Measurements from ENCODE around the gene CAND1. TPM values are rescaled to one million over a fixed set of nuclear protein-coding genes. Genes with fewer than 3 reads are reported as not detected.

CAND1 gene
- total RNA-seq, 2 experiments from 2014 or later, result 216 to 221 TPM

DNA sequence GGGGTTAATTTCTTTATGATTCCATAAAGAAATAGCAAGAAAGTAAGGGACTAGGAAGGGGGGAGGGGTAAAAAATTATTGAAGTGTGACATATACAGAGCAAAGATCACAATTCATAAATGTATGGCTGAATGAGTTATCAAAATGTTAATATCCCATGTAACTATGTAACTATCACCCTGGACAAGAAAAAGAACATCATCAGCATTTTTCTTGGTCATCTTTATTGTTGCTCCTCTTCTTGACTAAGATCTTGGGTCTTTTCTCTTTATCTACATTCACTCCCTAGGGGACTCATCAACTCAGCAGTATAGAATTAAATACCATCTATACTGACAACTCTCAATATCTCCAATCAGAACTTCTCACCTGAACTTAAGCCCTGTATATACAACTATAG is 57.5 kb downstream of the CAND1 start:
- TF ChIP-seq, protein P1, sequence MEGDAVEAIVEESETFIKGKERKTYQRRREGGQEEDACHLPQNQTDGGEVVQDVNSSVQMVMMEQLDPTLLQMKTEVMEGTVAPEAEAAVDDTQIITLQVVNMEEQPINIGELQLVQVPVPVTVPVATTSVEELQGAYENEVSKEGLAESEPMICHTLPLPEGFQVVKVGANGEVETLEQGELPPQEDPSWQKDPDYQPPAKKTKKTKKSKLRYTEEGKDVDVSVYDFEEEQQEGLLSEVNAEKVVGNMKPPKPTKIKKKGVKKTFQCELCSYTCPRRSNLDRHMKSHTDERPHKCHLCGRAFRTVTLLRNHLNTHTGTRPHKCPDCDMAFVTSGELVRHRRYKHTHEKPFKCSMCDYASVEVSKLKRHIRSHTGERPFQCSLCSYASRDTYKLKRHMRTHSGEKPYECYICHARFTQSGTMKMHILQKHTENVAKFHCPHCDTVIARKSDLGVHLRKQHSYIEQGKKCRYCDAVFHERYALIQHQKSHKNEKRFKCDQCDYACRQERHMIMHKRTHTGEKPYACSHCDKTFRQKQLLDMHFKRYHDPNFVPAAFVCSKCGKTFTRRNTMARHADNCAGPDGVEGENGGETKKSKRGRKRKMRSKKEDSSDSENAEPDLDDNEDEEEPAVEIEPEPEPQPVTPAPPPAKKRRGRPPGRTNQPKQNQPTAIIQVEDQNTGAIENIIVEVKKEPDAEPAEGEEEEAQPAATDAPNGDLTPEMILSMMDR (IDR thresholded peaks at IDR 0.05), result no peak
- peaks cover 8% of the 10 kb centered on the region for H3K9me3 Mint-ChIP-seq

DNA sequence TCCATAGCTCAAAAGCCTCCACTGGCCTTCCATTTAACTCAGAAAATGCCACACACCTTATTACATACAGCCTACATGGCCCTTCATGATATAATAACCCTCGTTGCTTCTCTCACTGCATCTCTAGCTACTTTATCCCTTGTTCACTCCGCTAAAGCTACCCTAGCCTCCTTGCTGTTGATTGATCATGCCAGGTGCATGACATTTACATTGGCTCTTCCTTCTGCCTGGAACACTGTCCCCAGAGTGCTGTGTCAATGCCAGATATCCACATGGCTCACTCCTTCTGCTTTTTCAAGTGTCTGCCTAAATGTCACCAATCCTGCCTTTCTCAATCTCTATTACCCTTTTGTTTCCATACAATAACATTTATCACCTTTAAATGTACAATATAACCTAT is 58.3 kb downstream of the CAND1 start:
- CTCF ChIA-PET, result interaction anchor here (1.0 to 1.6 kb wide), 2 partner anchors 12 to 60 kb away, joined by 3 read pairs; no protein-coding TSS in a partner anchor
- Mint-ChIP-seq H3K27ac (no peak overlapping the region), H3K4me3 (no peak overlapping the region), H3K36me3 (ENCODE audit: low read depth) (peaks cover 6% of the 10 kb centered on the region), H3K4me1 (ENCODE audit: low read depth) (peaks cover 3% of the 10 kb centered on the region), H3K9me3 (peaks cover 4% of the 10 kb centered on the region), H3K27me3 (no peaks in the 10 kb centered on the region)
- DNase-seq, result no peak
- no peak for ATAC-seq
- TF ChIP-seq, protein P1 (IDR thresholded peaks at IDR 0.05), result no peak
- intact Hi-C loops (cut with micrococcal nuclease), result no loop called here
- POLR2A ChIA-PET, result no interaction called here

More for the DNA sequence above, 57.5 kb downstream of the CAND1 start:
- DNase-seq (no peak), ATAC-seq (no peak)
- POLR2A ChIA-PET, result no interaction called here
- Mint-ChIP-seq H3K36me3 (ENCODE audit: low read depth) (peaks cover 13% of the 10 kb centered on the region), H3K4me1 (ENCODE audit: low read depth) (peaks cover 3% of the 10 kb centered on the region), H3K27me3 (no peaks in the 10 kb centered on the region), H3K27ac (no peak overlapping the region), H3K4me3 (no peak overlapping the region)
- CTCF ChIA-PET, result interaction anchor here (1.0 kb wide), 1 partner anchor 59 kb away, joined by 3 read pairs; no protein-coding TSS in a partner anchor
- intact Hi-C loops (cut with micrococcal nuclease), result no loop called here

DNA sequence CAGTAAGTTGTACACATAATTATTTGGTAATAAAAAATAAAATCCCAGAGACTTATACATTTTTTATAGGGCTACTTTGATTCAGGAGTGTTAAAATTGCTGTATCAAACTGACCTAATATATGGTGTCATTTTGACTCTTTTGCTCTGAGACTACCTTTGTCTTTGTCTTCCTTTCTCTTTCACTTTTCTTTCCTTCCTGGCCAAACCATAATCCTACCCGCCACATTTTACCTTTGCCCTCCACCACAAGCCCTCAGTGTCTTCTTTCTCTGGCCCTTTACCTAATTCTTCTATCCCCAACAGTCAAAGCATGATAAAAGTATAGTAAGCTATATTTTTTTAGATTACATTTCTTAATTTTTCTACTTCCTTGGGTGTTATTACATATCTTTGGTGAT is 62.0 kb downstream of the CAND1 start:
- CTCF ChIA-PET, result no interaction called here
- peaks cover 4% of the 10 kb centered on the region for H3K9me3 Mint-ChIP-seq
- ATAC-seq (no peak), DNase-seq (no peak)
- no peaks in the 10 kb centered on the region for H3K27me3 Mint-ChIP-seq
- TF ChIP-seq, protein P1 (IDR thresholded peaks at IDR 0.05), result no peak
- H3K4me3 Mint-ChIP-seq, result no peak overlapping the region
- no peak overlapping the region for H3K27ac Mint-ChIP-seq
- intact Hi-C loops (cut with micrococcal nuclease), result no loop called here
- H3K36me3 Mint-ChIP-seq (ENCODE audit: low read depth), result peaks cover 3% of the 10 kb centered on the region
- POLR2A ChIA-PET, result interaction anchor here (0.6 to 0.7 kb wide), 2 partner anchors 8 to 1501 kb away, joined by 3 to 5 read pairs; no protein-coding TSS in a partner anchor
- H3K4me1 Mint-ChIP-seq (ENCODE audit: low read depth), result peaks cover 3% of the 10 kb centered on the region

DNA sequence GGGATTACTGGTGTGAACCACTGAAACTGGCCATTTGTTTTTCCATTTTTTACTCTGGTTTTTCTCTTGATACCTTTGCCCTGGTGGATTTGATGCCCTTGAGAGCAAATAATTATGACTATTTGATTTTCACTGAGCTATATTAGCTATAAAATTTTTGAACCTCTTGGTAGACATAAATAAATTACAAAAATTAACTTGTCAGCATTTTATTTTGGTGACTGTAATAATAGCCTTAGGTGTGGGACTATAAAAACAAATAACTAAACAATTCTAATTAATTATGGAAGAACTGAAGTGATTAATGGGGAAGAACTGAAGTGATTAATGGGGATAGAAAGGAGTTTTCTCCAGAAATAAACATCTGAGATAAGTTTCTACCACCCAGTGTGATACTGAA is 62.7 kb downstream of the CAND1 start:
- H3K4me1 Mint-ChIP-seq (ENCODE audit: low read depth), result peaks cover 3% of the 10 kb centered on the region

DNA sequence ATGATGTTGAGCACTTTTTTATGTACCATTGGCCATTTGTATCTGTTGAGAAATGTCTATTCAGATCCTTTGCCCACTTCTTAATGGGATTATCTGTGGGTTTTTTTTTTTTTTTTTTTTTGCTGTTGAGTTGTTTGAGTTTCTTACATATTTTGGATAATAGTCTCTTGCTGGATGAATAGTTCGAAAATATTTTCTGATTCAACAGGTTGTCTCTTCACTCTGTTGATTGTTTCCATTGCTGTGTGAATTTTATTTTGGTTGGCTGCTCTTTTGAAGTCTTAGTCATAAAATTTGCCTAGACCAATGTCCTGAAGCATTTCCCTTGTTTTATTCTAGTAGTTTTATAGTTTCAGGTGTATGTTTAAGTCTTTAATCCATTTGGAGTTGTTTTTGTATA is 64.5 kb downstream of the CAND1 start:
- peaks cover 17% of the 10 kb centered on the region for H3K36me3 Mint-ChIP-seq (ENCODE audit: low read depth)
- no peak for DNase-seq
- H3K27me3 Mint-ChIP-seq, result no peaks in the 10 kb centered on the region
- intact Hi-C loops (cut with micrococcal nuclease), result no loop called here
- H3K4me3 Mint-ChIP-seq, result no peak overlapping the region
- ATAC-seq, result no peak
- TF ChIP-seq, protein P1 (IDR thresholded peaks at IDR 0.05), result no peak
- H3K4me1 Mint-ChIP-seq (ENCODE audit: low read depth), result peaks cover 3% of the 10 kb centered on the region
- ChIA-PET POLR2A (no interaction called here), CTCF (no interaction called here)
- H3K9me3 Mint-ChIP-seq, result peaks cover 13% of the 10 kb centered on the region
- no peak overlapping the region for H3K27ac Mint-ChIP-seq

More for the DNA sequence above, 62.7 kb downstream of the CAND1 start:
- Mint-ChIP-seq H3K9me3 (peaks cover 4% of the 10 kb centered on the region), H3K27ac (no peak overlapping the region), H3K36me3 (ENCODE audit: low read depth) (peaks cover 3% of the 10 kb centered on the region), H3K27me3 (no peaks in the 10 kb centered on the region), H3K4me3 (no peak overlapping the region)
- ATAC-seq (no peak), DNase-seq (no peak)
- ChIA-PET CTCF (no interaction called here), POLR2A (interaction anchor here (0.6 to 0.9 kb wide), 3 partner anchors 9 to 464 kb away, joined by 3 to 4 read pairs (median 4); no protein-coding TSS in a partner anchor)
- TF ChIP-seq, protein P1 (IDR thresholded peaks at IDR 0.05), result no peak
- intact Hi-C loops (cut with micrococcal nuclease), result no loop called here

All from activated CD8-positive, alpha-beta T cell treated with anti-CD3 and anti-CD28 coated beads for 36 hours (primary cell).